Muscle layer of colon (tissue), 2 donors: ENCODE data around the gene CCDC196.

Experiments
- H3K27ac ChIP-seq: one replicate; pipeline ENCODE4 v1.7.0; 2013; ENCODE audit warnings: low read depth, mild to moderate bottlenecking, low read length, moderate library complexity
- H3K27me3 ChIP-seq, 2 donors: one replicate each; pipeline ENCODE4 v1.7.0; 2013; ENCODE audit warnings: low read length in 2 of 2, mild to moderate bottlenecking in 2 of 2; ENCODE audit not compliant: insufficient read depth in 2 of 2, control insufficient read depth in 1 of 2
- H3K36me3 ChIP-seq: one replicate; pipeline ENCODE4 v1.7.0; 2013; ENCODE audit warnings: mild to moderate bottlenecking, low read length; ENCODE audit not compliant: insufficient read depth
- H3K4me1 ChIP-seq: one replicate; pipeline ENCODE4 v1.7.0; 2013; ENCODE audit warnings: mild to moderate bottlenecking, low read length; ENCODE audit not compliant: insufficient read depth
- H3K4me3 ChIP-seq, 2 donors: one replicate each; pipeline ENCODE4 v1.7.0; 2013; ENCODE audit warnings: low read length in 2 of 2, low read depth in 1 of 2, mild to moderate bottlenecking in 1 of 2, moderate library complexity in 1 of 2
- H3K9ac ChIP-seq: one replicate; pipeline ENCODE4 v1.7.0; 2013; ENCODE audit warnings: low read length
- H3K9me3 ChIP-seq: one replicate; pipeline ENCODE4 v1.7.0; 2013; ENCODE audit warnings: mild to moderate bottlenecking, low read length
- donor health status: abdominal sarcoma.
- donor health status: Adenocarcinoma of cecum.

The CCDC196 gene

GRCh38 chr14:66472251-66472650 is 13.9 kb upstream of the CCDC196 start:
- H3K27me3 ChIP-seq = no peaks in the 10 kb centered on the region
- H3K4me1 ChIP-seq = no peaks in the 10 kb centered on the region
- H3K27ac ChIP-seq = no peak overlapping the region
- no peak overlapping the region for H3K4me3 ChIP-seq
- H3K9me3 ChIP-seq = no peaks in the 10 kb centered on the region
- H3K9ac ChIP-seq = no peak overlapping the region
- no peaks in the 10 kb centered on the region for H3K36me3 ChIP-seq

- Histone ChIP-seq H3K9ac (no peak overlapping the region), H3K4me3 (no peak overlapping the region), H3K4me1 (no peaks in the 10 kb centered on the region), H3K9me3 (no peaks in the 10 kb centered on the region), H3K36me3 (no peaks in the 10 kb centered on the region), H3K27me3 (no peaks in the 10 kb centered on the region), H3K27ac (no peak overlapping the region)
These were observed 12.9 kb upstream of the CCDC196 start for GRCh38 chr14:66473223-66473622.

GRCh38 chr14:66476964-66477363 is 9.2 kb upstream of the CCDC196 start:
- no peak overlapping the region for H3K4me3 ChIP-seq
- H3K4me1 ChIP-seq = no peaks in the 10 kb centered on the region
- H3K9ac ChIP-seq = no peak overlapping the region
- H3K27ac ChIP-seq = no peak overlapping the region
- no peaks in the 10 kb centered on the region for H3K27me3 ChIP-seq
- no peaks in the 10 kb centered on the region for H3K9me3 ChIP-seq
- no peaks in the 10 kb centered on the region for H3K36me3 ChIP-seq

GRCh38 chr14:66477567-66477966 is 8.6 kb upstream of the CCDC196 start:
- Histone ChIP-seq H3K4me1 (no peaks in the 10 kb centered on the region), H3K9ac (no peak overlapping the region), H3K4me3 (no peak overlapping the region), H3K9me3 (no peaks in the 10 kb centered on the region), H3K27me3 (no peaks in the 10 kb centered on the region), H3K27ac (no peak overlapping the region), H3K36me3 (no peaks in the 10 kb centered on the region)

GRCh38 chr14:66482873-66483272 is 3.3 kb upstream of the CCDC196 start:
- H3K36me3 ChIP-seq = no peaks in the 10 kb centered on the region
- no peaks in the 10 kb centered on the region for H3K4me1 ChIP-seq
- no peak overlapping the region for H3K27ac ChIP-seq
- no peak overlapping the region for H3K4me3 ChIP-seq
- H3K9ac ChIP-seq = no peak overlapping the region
- H3K27me3 ChIP-seq = no peaks in the 10 kb centered on the region
- H3K9me3 ChIP-seq = no peaks in the 10 kb centered on the region

- Histone ChIP-seq H3K36me3 (no peaks in the 10 kb centered on the region), H3K4me1 (no peaks in the 10 kb centered on the region), H3K27ac (no peak overlapping the region), H3K4me3 (no peak overlapping the region), H3K9ac (no peak overlapping the region), H3K27me3 (no peaks in the 10 kb centered on the region), H3K9me3 (no peaks in the 10 kb centered on the region)
These were observed 2.8 kb upstream of the CCDC196 start for GRCh38 chr14:66483322-66483721.

- Histone ChIP-seq H3K36me3 (no peaks in the 10 kb centered on the region), H3K4me1 (no peaks in the 10 kb centered on the region), H3K4me3 (no peak overlapping the region), H3K27me3 (no peaks in the 10 kb centered on the region), H3K9ac (no peak overlapping the region), H3K9me3 (no peaks in the 10 kb centered on the region), H3K27ac (no peak overlapping the region)
These were observed 1.1 kb upstream of the CCDC196 start for GRCh38 chr14:66485029-66485428.

- H3K36me3 ChIP-seq = no peaks in the 10 kb centered on the region
- no peaks in the 10 kb centered on the region for H3K27me3 ChIP-seq
- H3K4me1 ChIP-seq = no peaks in the 10 kb centered on the region
- no peak overlapping the region for H3K9ac ChIP-seq
- H3K4me3 ChIP-seq = no peak overlapping the region
- H3K27ac ChIP-seq = no peak overlapping the region
- no peaks in the 10 kb centered on the region for H3K9me3 ChIP-seq
These were observed 993 bp downstream of the CCDC196 start for GRCh38 chr14:66487164-66487563.

- H3K36me3 ChIP-seq = no peaks in the 10 kb centered on the region
These were observed 4.3 kb downstream of the CCDC196 start for GRCh38 chr14:66490143-66491111.

GRCh38 chr14:66493750-66494149 is 7.6 kb downstream of the CCDC196 start:
- Histone ChIP-seq H3K36me3 (no peaks in the 10 kb centered on the region), H3K27ac (no peak overlapping the region), H3K4me1 (no peaks in the 10 kb centered on the region), H3K9me3 (no peaks in the 10 kb centered on the region), H3K9ac (no peak overlapping the region), H3K4me3 (no peak overlapping the region), H3K27me3 (no peaks in the 10 kb centered on the region)

More at GRCh38 chr14:66490143-66491111, 4.3 kb downstream of the CCDC196 start:
- Histone ChIP-seq H3K9ac (no peak overlapping the region), H3K9me3 (no peaks in the 10 kb centered on the region), H3K4me1 (no peaks in the 10 kb centered on the region), H3K4me3 (no peak overlapping the region), H3K27ac (no peak overlapping the region), H3K27me3 (no peaks in the 10 kb centered on the region)

GRCh38 chr14:66495218-66496098 is 9.3 kb downstream of the CCDC196 start:
- H3K27ac ChIP-seq = no peak overlapping the region
- H3K4me3 ChIP-seq = peak overlapping the region in 1 of 2 donors; percentile 13
- H3K4me1 ChIP-seq = no peaks in the 10 kb centered on the region
- H3K27me3 ChIP-seq = no peaks in the 10 kb centered on the region
- no peak overlapping the region for H3K9ac ChIP-seq
- H3K36me3 ChIP-seq = no peaks in the 10 kb centered on the region
- no peaks in the 10 kb centered on the region for H3K9me3 ChIP-seq
